Endothelial cell of hepatic sinusoid (primary cell): ENCODE measurements around the gene USH2A.

Experiments used
- in situ Hi-C: cut with HindIII; loops from 2 replicates; pipeline ENCODE4 v1.10.0; 2017; ENCODE audit warnings: low sequenced_read_pairs

USH2A gene

DNA sequence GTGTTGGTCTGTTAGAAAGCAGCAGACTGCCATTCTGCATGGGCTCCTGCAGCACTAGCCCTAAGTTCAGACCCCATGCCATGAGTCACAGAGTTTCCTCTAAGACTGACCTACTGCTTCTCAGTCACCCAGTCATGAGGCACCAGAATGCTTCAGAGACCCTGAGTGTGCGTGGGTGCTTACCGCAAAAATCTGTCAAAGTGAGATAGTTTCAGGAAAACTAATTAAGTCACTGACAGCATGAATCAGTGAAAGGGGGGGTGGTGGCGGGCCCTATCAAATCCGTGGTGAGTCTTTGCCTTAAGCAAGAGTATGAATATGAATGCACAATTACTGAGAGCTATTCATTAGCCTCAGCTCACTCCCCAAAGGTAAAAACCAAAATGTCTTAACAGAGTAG is 758.0 kb downstream of the USH2A start:
- in situ Hi-C loops: no loop called here

DNA sequence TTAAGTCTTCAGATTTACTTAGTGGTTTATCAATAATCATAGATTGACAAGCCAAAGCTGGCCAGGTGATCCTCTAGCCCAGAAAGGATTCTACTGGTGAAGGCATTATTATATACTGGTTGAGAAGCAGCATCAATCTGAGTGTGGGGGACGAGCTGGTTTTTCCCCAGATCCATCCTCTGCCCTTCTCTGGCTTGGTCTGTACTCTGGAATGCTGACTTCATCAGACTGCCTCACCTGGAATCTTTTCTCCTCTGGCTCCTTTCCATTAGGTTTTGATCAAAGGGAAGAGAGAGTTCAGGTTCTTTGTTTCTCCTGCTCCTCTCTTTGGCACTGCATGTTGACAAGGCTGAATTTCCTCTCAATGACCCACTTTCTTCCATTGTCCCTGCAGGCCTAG is 762.2 kb downstream of the USH2A start:
- in situ Hi-C loops: no loop called here

DNA sequence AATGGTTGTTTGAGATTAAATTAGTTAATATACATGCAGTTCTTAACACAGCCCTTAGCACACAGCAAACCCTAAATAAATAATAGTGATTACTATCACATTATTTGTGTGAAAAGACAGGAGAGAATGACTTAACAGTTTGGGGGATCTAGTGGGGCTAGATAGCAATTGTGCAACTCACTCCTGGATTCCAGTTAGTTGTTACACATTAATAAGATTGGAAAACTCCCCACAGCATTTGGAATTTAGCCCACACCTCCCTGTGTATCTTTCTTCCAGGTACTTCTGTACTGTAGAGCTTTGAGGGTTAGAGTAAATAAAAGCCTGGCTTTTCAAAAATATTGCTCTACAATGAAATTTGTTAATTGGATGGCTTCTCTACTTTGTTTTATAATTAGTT is 763.0 kb downstream of the USH2A start:
- in situ Hi-C loops: no loop called here

DNA sequence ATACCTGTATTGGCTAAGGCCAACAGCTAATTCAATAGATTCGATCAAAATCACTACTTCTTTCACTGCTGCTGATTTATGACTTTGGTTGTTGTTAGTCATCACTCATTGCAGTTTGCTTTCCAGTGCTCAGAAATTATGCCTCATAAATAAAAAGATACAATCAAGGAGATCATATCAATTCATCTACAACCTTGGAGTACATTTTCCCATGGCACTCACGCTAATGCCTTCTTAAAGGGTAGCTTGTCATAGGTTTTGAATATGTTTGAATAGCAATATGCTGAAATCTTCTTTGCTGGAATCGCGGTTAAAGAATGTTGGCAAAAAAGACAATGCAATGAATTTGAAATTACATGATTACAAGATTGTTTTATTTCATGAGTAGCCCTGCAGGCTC is 766.2 kb downstream of the USH2A start:
- in situ Hi-C loops: no loop called here

DNA sequence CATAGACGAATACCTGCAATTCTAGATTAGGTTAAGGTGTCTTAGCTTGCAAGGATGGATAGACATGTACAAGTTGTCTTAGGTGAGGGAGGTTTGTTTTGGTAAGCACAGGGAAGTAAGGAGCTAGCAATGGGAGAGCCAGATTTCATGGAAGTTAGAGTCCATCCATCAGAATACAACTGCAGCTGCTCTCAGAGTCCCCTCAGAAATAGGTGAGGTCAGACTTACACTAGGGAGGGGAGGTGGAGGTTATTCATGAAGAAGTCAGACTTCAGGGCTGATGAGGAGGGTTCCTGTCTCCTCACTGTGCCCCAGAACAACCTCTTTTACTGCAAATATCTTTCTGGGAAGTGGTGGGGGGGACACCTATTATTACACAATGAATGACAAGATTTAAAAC is 770.9 kb downstream of the USH2A start:
- in situ Hi-C loops: no loop called here

DNA sequence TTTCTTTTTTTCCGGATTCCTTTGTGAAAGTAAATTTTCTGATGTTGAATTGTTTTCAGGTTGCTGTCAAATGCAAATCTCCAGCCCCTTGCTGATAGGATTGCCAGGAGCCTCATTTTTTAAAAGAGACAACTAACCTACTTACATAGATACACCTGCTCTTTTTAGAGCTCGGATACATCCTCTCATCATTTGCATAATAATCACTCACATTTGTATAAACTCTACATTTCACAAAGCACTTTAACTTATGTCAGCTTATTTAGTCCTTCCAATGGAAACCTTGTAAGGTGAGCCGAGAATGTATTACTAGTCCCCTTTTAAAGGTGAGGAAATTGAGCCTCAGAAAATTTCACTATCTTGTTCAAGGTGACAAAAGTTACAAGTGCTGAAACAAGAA is 771.4 kb downstream of the USH2A start:
- in situ Hi-C loops: no loop called here

DNA sequence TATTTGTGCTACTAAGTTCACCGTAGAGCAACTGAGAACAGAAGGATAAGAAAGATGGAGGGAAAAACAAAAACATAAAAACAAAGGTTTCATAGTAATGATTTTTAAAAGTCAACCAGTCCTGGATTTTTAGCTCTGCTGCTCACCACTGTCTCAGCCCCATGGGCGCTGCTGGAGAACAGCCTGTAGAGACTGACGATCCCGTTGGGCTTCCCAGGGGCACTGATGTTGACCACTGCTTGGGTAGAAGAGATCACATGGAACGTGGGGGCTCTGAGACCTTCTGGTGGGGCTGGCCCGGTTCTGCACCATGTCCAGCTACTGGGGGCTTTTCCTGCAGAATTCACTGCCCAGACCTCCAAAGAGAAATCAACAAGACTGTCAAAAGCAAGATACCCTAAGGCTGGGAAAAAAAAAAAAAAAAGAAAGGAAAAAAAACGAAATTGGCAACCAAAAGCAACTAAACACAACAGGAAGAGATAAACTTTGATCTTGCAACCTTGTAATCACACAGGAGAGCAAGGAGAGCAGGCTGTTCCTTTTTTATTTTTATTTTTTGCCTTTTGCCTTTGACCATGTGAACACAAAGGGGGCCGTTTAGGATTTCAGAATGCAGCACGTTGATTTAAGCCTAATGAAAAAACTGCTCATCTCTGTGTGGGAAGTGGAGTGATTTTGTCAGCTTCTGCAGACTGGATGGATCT is 772.6 kb downstream of the USH2A start:
- in situ Hi-C loops: no loop called here

DNA sequence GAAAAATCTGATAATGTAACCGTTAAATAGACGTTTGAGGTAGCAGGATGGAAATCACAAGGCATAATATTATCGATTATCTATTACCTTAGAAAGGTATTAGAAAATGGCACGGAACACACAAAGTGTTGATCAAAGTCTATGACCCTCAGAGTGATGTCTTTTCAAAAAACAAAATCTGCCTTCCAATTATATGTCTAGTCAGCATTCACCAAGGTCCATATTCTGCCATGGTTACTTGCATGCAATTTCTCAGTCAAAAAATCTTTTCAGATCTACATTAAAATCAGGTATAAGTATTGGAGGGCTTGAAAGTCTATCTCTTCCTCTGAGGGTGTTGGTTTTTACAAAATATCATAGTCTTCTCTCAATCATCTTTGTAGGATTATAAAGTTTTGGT is 774.3 kb downstream of the USH2A start:
- in situ Hi-C loops: no loop called here

DNA sequence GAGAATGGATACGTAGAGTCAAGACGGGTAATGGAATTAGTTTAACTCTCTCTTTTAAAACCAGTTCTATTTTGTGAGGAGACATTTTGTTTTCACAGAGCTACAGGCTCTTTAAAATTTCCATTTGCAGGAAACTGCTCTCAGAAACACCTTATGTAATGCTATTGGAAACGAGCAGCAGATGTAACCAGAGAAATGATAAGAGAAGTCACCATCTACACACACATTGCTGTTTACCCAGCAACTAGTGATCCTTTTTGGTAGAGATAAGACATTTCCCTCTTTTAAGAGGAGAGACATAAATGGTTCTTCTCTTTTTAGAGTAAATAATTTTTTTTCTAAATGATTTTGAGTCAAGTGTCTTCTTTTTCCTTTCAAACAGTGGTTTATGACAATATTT is 775.5 kb downstream of the USH2A start:
- in situ Hi-C loops: no loop called here

DNA sequence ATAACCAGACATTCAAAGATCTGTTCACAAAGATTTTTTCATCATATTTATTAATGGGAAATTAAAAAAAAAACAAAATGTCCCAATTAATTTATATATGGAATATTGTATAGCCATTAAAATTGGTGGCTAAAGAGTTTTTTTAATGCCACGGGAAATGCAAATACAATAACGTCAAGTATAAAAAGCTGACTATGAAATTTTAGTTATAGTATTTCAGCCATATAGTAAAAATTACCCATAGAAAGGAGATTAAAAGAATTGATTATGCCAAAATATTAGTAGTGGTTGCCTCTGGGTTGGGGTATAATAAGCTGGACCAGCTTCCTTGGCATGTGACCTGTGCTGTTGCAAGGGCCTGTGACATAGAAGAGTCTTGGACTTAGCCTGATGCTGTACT is 777.4 kb downstream of the USH2A start:
- in situ Hi-C loops: no loop called here

DNA sequence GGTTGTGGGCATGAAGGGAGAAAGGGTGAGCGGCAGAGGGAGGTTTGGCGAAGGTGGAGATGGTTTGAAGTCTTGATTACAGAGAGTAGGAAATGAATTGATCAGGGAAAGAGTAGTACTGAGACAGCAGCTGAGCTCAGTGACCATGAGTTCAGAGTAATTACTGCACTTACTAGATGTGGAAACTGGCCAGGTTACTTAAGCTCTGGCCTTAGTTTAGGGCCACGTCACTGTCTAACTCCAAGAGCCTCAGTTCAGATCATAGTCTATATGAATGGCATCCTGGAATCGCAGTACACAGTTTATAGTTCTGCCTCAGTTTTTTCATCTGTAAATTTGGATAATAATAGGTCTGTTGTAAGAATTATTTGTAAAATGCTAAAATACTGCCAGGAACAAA is 778.1 kb downstream of the USH2A start:
- in situ Hi-C loops: no loop called here

DNA sequence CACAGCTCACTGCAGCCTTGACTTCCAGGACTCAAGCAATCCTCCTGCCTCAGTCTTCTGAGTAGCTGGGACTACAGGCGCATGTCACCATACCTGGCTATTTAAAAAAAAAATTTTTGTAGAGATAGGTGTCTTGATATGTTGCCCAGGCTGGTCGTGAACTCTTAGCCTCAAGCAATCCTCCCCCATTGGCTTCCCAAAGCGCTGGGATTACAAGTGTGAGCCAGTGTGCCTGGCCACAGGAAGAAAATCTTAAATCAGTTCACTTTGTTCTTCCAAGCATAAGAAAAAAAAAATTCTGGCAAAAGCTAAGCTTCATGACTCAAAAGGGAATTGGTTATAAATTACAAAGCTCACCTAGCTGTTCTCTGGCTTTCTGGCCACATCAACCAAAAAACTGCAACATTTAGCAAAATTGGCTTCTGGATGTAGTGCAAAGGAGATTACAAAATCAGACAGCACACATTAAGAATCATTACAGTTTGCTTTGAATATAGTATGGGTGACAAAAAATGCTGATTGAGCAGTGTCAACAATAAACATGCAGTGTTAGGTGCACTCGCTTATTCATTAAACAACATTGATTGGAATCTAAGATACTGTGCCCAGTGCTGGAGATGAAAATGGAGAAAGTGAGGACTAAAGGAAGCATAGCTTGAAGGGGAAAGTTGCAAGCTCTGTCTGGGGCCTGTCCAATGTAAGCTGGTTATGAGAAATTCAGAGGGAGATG is 779.5 kb downstream of the USH2A start:
- in situ Hi-C loops: no loop called here

DNA sequence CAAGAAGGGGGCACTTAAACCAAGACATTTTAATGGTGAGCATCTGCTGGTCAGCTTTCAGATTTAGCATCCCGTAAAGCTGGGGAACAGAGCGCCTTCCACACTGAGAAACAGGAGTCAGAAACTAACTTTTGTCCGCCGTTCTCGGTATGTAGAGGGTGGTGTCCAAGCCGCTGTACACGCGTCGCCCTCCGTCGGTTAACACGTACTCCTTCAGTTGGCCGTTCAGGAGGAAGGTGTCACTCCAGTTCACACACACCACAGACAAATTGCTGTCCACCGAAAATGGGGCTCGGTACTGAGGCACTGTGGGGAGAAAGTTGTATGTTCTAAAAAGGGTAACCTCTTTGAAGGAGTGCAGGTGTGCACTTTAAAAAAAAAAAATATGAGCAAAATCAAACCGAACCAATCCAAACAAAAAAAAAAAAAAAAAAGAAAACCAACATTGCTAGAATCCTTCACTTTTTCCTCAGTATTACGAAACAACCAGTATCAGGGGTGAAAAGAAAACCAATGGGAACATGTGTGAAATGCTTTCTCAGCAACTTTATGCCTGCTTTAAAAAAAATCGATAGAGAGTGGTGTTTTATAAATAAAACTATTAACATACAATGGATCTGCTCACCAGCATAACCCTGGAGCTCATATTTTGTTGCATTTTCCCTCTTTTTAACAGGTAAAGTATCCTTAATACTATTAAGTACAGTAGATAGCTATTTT is 782.7 kb downstream of the USH2A start:
- in situ Hi-C loops: no loop called here

DNA sequence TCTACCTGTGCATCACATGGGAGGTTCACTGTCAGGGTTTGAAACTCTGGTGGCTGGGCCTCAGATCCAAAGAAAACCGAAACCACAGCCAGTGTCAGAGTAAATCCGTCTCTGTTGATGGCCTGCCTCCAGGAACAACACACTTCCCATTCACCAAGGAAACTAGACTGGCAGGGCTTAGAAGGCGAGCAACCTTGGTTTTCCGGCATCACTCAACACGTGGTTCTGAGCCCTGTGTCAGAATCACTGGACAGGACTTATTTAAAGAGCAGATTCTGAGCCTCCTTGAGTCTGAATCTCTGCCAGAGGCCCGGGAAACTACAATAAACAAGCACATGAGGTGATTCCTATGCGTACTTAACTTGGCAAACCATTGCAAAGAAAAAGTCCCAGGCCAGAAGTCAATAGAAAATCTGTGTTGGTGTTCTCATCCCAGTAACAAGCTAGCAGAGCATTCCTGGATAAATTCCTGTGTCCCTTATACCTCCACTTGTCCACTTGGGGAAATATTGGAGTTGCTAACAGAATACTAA is 786.1 kb downstream of the USH2A start:
- in situ Hi-C loops: no loop called here

DNA sequence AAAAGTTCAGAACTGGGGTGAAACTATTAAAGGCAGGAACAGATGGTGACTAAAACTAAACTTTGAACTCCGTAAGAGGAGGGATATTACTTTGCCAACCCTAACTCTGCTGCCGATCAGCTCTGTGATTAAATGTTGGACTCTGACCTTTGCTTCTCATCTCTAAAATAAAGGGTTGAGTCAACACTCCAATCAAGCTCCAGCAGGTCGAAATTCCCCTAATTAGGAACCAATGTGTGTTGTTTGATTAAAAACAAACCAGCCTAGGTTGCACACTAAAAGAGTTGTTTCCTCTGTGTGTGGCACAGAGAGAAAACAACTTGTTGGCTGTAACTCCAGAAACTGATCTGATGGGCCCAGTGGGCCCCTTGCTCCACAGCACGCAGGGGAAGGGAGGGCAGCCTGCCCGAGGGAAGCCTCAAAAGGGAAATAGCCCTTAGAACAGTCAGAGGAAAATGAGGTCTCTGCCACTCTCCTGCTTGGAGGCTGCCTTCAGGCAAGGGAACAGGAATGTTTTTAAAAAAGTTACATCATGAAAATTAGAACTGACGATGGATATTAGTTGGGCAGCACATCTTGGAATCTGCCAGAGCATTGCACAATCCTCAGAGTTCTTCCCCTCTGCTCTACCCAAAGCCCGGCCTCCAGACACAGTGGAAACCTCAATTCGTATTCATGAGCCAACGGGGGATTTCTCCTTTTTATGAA is 786.8 kb downstream of the USH2A start:
- in situ Hi-C loops: no loop called here

DNA sequence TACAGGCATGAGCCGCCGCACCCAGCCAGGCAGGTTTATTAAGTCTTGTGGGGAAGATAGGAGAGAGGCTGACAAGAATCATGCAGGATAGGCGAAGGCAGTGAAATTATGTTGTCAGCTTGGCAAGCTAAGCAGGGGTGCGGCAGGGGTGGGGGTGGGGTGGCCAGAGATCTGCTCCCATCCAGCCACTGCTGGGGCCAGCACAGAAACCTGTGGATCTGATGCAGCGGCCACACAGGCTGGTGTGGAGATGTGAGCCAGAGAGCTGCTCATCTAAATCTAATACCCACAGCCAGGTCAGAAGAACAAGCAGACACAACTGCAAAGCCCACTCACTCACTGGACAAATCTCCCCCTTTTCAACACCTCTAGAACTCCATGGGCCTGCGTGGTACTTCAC is 787.4 kb downstream of the USH2A start:
- in situ Hi-C loops: no loop called here

DNA sequence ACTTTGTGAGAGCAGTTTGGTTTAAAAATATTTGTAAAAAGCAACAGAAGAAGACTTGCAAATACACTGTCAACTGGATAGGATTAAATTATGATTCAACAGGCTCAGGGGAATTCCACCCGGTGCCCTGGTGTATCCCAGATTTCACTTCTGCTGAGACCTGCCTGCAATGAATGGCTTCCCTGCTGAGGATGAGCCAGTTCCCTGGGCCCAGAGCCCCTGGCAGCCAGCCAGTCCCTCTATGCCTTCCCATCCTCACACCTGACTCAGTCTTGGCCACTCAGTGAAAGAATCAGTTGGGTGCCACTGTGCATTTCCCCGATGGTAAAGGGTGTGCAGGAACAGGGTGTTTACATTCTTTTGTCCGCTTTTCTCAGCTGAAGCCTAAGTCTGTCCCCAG is 791.8 kb downstream of the USH2A start:
- in situ Hi-C loops: no loop called here

DNA sequence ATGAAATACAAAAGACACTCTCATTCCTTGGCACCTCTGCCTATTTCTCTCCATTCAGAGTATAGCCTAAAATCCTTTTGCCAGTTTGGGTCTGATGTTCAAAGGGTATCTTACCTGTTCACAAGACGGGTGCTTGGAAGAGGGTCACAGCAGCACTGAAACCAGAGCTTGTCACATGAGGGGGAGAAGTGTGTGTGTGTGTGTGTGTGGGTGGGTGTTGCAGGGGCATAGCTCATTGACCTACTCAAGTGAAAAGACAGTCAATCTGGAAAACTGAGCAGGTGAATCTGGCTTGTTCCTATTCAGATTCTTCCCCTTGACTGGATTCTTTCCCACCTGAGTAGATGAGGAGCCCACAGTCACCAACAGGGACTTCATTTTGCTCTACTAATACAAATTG is 792.2 kb downstream of the USH2A start:
- in situ Hi-C loops: no loop called here

DNA sequence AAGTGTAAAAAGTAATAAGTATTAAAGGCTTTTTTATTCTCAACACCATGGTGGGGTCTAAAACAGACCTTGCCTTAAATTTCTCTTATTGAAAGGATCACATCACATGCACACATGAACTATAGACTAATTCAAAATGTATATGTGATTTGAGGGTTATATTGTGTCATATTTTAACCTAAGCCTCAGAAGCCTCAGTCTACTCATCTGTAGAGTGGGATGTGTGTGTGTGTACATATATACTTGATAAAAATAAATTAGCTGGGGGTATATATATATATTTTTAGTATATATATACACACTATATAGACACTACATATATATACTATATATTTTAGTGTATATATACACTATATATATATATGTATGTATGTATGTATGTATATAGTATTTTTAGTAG is 797.3 kb downstream of the USH2A start:
- in situ Hi-C loops: no loop called here

DNA sequence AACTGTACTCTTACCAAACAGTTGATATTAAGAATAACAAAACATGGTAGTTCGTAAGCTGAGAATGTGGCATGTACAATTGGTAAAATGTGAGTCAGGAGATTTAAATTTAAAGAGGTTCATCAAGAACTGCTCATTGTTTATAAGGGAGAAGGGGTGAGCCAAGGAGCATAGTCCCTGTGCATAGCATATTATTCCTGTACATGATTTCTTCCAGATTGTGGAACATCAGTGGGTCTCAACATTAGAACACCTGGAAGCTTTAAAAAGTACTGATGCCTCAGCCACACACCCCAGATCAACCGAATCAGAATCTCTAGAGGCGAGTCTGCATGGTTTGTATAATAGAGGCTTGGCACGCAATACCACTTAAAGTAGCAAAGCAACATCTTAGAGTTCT is 800.1 kb downstream of the USH2A start:
- in situ Hi-C loops: no loop called here

DNA sequence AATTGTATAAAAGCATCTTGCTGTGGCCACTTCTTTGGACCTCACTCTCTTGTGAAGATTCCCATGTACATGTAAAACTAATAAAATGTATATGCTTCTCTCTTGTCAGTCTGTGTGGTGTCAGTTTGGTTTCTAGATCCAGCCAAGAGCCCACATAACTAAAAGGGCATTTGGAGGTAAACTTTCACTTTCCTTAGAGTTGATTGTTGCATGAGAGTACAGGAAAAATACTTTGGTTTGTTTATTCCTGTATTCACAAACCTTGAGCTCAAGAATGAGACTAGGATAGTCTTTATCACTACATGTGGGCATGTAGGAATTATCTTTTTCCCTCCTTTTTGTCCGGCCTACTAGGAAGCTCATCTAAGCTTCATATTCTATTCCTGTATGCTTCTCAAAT is 805.3 kb downstream of the USH2A start:
- in situ Hi-C loops: no loop called here
